DMS53 treated with DMSO at 0.1 percent for 48 hours (cell line): ENCODE measurements around the gene BBS12.
"Not testable (repeated sequence)": the region's sequence is repeated elsewhere in the genome, so short reads cannot be mapped to it uniquely, and the experiment has no call there.

Experiments used
- DNase-seq: peaks from one replicate; lab custom pipeline; 2025; ENCODE audit not compliant: unreplicated experiment; lab: John Stamatoyannopoulos, UW

Gene BBS12

GRCh38 chr4:122764071-122764820, 31.7 kb downstream of the BBS12 start:
- no peak for DNase-seq

GRCh38 chr4:122764821-122765215, 32.3 kb downstream of the BBS12 start:
- no peak for DNase-seq

GRCh38 chr4:122765692-122766352, 33.3 kb downstream of the BBS12 start:
- DNase-seq, result no peak

GRCh38 chr4:122766353-122766705, 33.8 kb downstream of the BBS12 start:
- DNase-seq, result no peak

GRCh38 chr4:122766950-122767349, 34.4 kb downstream of the BBS12 start:
- DNase-seq, result no peak

- no peak for DNase-seq
These were observed 39.2 kb downstream of the BBS12 start for GRCh38 chr4:122771724-122772123.

- DNase-seq, result no peak
These were observed 39.8 kb downstream of the BBS12 start for GRCh38 chr4:122772311-122772710.

GRCh38 chr4:122772986-122773385, 40.5 kb downstream of the BBS12 start:
- DNase-seq, result no peak

GRCh38 chr4:122775039-122775438, 42.5 kb downstream of the BBS12 start:
- no peak for DNase-seq

- DNase-seq, result no peak
These were observed 43.7 kb downstream of the BBS12 start for GRCh38 chr4:122775987-122776836.

GRCh38 chr4:122776916-122777315, 44.4 kb downstream of the BBS12 start:
- no peak for DNase-seq

GRCh38 chr4:122777846-122778673, 45.6 kb downstream of the BBS12 start:
- DNase-seq, result no peak

GRCh38 chr4:122781486-122781885, 49.0 kb downstream of the BBS12 start:
- no peak for DNase-seq

GRCh38 chr4:122783301-122784215, 51.1 kb downstream of the BBS12 start:
- no peak for DNase-seq

GRCh38 chr4:122784261-122784660, 51.8 kb downstream of the BBS12 start:
- no peak for DNase-seq

GRCh38 chr4:122785099-122785498, 52.6 kb downstream of the BBS12 start:
- DNase-seq, result no peak

- not testable (repeated sequence) for DNase-seq
These were observed 53.8 kb downstream of the BBS12 start for GRCh38 chr4:122786296-122786695.

- not testable (repeated sequence) for DNase-seq
These were observed 54.4 kb downstream of the BBS12 start for GRCh38 chr4:122786920-122787319.

GRCh38 chr4:122787940-122788339, 55.4 kb downstream of the BBS12 start:
- no peak for DNase-seq

GRCh38 chr4:122788935-122789334, 56.4 kb downstream of the BBS12 start:
- DNase-seq, result no peak
